Fibroblast of upper back skin (primary cell): ENCODE data around the gene ESRRB.

ENCODE experiments used
- DNase-seq: peaks from one replicate; pipeline ENCODE4 v3.0.0-alpha.2; 2013

The ESRRB gene

DNA sequence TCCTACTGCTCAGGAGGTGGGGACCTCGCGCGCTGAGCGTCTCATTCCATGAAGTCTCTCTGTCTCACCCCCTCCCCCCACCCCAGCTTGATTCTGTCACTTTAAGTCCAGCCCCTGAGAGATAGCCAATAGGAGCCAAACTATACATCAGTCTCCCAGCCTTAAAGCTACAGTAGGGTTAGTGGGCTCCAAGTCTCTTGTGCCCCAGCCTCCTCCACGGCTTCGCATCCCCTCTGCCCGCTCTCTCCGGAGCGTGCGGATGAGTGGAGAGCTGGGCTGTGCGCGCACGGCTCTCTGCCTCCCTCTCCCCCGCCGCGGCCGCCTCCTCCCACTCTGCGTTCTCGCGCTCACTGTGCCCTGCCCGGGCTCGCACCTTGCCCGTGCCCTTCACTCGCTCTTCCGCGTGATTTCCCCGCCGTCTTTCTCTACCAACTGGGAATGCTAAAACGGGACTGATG, at the start of gene ESRRB:
Gene ESRRB (plus strand): TSS at position 191 of the 458 bp plus-strand sequence. CDS start 265 bp downstream, at position 456.
- peak; percentile 14 for DNase-seq

DNA sequence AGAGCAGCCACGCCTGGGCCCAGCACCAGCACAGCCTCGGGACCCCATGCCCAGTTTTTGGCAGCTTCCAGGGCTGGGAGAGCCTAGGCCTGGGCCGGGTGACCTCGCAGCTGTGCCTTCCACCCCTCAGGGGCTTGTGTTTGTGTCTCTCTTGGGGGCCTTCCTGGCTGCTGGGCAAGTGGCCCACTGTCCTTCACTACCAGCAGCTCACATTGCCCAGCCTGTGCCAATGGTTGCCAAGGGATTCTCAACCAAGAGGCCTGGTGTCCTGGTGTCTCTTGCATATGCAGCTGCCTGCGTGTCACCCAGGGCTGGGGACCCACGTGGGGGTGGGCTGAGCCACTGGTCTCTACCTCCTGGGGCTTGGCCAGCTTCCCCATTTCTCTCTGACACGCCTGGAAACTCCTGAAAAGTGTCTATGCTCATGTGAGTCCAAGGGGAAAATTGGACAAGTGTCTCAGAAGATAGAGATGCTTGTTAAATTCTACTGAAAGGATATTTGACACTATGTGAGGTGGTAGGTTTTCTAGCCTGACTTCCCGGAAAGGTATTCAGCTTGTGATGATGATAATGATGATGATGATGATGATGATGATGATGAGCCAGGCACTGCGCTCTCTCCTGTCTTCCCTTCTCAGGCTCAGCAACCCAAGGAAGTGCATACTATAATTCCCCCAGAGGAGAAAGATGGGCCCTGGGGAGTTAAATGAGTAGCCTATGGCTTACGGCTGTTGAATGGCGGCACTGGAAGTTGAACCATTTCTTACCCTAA, 48.8 kb upstream of the ESRRB start:
- no peak for DNase-seq

DNA sequence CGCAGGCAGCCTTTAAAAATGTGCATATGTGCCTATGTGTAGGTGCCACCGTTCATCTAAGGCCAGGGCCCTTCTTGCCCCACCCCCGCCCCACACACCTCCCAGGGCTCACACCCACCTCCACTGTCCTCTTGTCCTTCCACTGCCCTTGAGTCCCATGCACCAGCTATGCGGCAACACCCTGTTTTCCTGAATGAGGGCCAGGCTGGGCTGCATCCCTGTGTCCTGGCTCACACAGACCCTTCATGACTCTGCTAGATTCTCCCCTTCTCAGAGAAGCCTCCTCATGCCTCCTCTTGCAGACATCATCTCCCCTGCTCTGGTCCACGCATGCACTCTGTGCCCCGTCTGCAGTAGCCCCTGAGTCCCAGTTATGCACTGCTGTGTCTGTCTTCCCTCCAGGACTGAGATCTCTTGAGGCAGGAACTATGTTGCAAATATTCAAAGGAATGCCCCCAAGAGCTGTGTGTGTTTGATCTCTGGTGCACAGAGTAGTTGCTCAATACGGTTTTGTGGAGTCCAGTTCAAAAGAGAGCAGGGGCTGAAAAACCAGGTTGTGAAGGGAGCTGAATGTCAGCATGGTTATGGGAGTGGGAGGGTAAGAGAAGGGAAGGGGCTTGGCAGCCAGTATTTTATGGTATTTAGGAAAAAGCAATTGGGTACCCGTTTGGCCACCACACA, 47.3 kb upstream of the ESRRB start:
- no peak for DNase-seq

DNA sequence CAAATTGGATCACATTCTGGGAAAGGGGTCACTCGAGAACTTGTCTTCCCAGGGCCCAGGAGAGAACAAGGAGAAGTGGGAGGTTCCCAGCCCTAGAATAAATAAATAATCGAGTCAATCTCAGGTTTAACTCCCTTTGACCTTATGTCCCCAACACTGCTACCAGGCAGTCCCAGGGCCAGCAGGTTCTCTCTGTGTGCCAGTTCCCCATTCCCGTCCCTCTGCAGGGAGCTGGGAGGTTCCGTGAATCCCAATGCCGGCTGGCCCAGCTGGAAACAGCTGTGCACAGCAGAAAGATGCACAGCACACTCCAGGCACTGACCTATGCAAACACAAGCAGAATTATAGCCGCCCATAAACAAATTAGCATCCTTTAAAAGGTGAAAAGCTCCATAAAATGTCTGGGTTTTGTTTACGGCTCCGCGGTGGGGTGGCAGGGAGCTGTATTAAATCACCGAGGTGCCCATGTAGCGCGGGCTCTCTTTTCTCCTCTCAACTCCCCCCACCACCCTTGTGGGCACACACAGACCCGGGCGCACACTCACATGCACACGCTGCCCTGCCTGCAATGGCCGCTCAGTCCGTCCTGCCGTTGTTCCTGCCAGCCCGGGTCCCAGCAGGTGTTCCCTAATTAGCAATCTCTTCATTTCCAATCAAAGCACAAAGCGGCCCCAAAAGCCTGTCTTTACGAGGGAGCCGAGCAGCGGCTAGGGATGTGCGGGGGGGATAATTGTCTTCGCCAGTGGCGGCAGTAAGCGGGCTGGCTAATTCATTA, 46.6 kb upstream of the ESRRB start:
- DNase-seq: no peak

DNA sequence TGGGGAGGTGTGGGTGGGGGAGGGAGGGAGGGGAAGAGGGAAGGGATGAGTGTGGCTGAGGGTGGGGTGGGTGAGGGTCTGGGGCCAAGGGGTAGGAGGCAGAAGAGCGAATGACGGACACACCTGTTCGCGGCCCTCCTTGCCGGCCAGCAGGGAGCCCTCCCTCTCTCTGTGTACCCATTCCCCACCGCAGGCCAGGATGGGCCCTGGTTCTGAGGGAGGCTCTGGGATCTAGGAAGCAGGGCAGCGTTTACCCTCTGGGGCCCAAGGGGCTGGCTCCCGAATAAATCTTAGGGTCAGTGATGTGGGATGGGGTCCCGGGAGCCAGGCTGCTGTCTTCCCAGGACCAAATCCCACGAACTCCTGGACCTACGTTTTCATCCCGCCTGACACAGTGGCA, 46.0 kb upstream of the ESRRB start:
- DNase-seq: no peak

DNA sequence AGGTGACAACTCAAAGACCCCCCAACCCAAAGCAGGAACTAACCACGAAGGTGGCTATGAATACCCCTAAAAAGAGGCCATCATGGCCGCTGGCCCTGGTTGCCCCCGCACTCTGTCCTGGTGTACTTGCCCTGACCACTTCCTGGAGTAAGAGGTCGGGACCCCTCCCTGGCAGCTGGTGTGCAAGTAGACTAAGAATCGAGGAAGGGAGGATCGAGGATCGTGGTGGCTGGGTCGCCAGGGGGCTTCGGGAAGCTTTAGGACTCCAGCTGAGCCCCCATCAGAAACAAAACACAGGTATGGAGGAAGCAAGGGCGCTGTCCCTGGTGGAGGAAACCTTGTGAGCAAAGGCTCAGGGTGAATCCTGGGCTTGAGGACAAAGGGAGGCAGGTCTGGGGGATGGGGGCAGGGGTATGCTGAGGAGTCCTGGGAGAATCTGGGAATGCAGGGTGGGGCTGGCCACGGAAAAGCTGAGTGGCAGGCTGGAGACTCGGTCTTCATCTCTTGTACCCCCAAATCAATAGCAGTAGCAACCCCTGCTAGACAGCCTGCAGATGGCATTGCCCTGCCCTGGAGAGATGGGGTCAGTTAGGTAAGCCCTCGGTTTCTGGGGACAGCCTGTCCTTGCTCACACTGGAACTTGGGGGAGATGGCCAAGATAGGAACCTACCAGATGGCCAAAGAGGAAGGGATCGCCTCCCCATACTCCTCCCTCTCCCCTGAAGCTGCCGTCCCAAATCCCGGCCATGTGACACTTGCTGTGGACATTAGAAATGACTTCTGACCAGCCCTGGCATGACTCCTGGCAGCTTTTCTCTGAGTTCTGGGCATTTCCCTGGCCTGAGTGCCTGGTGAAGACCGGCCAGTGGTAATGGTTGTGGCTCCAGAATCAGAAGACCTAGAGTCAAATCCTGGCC, 45.3 kb upstream of the ESRRB start:
- no peak for DNase-seq

DNA sequence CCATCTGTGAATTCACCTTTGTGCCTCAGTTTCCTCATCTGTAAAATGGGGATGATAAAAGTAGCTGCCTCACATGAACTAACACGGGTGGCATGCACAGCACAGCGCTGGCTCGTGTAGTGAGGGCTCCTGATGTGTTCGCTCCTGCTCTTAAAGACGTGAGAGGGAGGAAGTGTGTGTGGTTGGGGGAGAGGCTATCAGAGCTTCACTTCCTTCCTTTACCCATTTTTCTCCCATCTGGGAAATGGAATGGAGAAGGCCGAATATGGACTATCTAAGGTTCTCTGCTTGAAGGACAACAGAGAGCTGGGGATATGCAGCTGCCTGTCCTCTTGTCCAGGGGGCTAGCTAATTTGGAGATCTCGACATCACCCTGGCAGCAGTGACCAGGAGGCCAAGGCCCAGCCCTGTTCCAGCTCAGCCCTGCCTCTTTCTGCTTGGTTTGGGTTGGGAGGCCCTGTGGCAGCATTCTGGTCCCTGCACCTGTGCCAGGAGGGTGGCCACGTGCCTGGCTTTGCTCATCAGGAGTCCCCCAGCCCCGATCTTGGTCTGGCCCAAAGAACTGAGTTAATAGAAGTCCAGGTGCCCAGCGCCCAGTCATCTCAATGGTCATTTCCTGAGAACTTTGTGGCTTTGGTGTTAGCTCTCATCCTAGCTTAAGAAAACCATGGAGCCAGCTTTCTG, 44.5 kb upstream of the ESRRB start:
- DNase-seq: no peak

DNA sequence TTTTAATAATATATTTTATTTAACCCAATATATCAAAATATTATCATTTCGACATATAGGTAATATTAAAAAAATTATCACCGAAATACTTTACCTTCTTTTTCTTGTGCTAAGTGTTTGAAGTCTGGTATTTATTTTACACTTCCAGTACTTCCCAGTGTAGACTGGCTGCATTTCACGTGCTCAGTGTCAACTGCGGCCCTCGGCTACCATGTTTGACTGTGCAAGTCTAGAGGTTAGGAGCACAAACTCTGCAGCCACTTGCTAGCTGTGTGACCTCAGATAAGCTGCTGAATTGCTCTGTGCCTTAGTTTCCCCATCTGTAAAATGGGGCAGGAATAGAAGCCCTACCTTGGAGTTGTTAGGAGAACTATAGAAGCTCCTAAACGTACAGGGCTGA, 42.3 kb upstream of the ESRRB start:
- DNase-seq: no peak

DNA sequence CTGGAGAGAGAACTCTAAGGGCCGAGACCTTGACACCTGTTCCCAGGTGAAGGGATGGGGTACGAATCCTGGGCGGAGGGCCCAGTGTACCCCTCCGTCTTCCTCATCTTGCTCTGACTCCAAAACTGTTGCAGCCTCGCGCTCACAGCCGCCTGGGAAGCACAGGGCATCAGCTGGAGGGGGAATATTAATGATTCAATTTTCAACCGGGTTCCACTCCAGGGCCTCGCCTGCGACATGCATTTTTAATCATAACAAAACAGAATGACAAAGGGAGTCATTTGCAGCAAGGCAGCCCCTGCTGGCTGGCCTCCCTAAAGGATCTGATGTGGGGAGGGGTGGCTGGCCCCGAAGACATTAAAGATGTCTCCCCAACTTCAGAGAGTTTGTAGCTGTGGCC, 41.6 kb upstream of the ESRRB start:
- DNase-seq: no peak

DNA sequence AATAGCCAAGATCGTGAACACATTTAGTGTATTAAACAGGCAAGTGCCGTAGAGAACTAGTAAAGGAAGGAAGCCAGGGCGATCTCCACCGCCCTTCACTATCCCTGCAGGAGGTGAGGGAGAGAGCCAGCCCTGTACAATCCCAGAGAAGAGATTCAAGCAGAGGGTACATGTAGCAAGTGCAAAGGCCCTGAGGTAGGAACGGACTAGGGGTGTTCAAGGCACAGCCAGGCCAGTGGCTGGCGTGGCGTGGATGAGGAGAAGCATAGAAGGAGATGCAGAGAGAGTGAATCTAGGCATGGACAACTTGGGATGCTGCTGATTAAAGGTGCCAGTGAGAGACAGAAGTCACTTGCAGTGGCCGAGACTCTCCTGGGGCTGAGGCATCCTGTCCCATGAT, 39.1 kb upstream of the ESRRB start:
- DNase-seq: no peak

DNA sequence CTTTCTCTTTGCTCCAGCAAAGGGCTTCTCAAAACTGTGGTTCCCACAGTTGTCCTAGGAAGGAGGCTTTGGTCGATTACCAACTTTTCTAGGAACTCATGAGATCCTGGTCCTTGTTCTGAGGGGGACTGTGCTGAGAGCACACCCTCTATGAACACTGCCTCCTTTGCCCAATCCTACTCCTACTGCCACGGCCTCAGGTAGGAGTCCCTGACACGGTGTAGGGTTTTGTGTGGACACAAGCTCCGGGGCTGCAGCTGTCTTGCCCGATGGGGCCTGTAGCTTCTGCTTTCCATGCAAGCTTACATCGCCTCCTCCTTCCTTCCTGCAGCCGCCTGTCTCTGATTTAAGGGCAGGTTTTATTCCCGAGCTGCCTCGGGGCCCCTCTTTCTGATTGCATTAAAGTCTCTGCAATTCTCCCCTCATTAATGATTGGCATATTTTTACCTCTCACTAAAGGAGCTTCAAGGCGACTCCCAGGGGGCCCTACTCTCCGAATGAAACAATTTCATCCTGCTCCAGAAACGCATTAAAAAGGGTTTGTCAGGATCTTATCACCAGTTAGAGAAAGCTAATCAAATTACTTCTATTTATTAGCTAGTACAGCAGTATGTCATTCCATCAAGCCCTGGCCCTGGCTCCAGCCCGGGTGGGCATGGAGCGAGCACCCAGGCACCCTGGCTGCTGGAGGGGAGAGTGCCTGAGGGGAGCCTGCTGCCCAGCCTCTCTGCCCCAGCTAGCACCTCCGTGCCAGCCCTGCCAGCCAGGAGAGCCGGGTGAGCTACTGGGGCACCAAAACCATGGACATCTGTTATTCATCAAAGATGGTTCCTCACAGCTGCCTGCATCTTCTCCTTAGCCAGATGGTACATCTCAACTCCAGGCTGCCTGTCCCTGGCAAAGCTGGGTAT, 38.0 kb upstream of the ESRRB start:
- no peak for DNase-seq

DNA sequence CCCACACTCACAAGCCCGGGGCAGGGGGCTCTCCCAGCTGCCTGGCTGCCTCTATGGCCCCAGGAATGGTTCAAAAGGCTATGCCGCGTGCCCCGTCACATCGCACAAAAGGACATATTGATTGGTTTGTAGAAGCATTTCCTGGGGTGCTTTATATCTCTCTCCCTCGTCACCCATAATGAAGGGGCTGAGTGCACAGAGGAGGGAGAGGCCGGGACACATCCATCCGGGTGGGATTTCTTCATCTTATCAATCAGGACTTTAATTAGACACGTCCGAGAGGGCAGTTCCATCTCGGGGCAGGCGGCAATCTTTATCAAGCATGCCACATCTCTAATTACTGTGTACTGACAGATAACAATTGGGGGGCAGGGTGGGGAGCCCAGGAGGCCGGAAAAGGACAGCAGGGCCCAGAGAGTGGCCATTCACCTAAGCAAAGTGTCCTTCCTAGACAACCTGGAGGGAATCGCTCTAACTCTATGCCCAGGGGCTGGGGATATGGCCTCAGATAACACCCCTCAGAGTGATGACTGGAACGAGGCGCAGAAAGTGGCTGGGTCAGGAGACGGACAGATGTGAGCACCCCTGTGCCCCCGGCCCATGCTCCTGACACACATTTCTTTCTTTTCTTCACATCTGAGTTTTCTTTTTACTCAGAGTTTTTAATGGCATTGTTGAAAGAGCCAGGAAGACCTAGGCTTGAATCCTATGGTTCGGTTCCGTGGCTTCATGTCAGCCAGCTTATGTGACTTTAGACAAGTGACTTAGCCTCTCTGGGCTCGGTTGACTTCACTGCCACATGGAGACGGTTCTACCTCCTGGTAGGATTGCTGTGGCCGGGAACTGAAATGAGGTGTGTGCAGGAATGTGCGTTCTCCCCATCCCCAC, 36.0 kb upstream of the ESRRB start:
- no peak for DNase-seq

DNA sequence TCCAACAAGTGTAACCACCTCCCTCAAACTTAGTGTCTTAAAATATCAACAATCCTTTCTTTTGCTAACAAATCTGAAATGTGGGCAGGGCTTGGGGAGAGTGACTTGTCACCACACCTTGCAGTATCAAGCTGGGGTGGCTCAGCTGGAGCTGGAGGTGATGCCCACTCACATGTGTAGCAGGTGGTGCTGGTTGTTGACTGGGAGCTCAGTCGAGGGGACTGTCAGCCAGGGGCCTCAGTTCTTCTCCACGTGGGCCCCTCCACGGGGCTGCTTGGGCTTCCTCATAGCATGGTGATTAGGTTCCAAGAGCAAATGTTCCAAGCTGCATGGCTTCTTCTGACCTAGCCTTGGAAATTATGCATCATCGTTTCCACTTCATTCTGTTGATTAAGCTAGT, 32.6 kb upstream of the ESRRB start:
- DNase-seq: no peak

DNA sequence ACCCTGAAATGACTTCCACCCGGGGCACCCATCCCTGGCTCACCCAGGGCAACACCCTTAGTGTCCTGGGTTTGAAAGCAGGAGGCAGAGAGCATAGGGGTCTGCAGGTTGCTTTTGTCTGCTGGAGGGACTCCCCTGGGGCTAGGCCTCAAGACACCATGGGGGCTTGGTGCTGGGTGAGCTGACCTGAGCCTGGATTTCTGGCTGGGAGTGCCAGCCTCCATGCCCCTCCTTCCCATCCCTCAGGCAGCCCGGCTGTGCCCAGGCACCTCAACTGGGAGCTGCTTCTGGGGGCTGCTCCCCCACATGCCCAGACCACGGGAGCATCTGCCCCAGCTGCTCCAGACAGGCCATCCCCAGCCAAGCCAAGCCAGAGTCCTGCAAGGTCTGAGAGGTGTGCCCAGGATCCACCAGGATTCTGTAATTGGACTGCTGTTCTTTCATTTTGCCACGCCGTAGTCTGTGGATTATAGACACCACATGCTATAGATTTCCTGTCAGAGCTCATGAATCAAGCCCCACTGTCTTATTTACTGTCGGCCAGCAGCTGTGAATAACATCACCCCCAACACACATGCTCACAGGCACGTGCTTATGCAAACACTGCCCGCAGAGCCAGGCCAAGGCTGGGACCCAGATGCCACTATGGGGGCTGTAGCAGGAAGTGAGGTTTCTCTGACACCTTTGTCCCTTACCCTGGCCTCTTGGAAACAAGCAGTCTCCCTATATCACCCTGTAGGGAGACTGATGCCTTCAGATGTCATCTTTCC, 29.4 kb upstream of the ESRRB start:
- DNase-seq: peak; percentile 36

DNA sequence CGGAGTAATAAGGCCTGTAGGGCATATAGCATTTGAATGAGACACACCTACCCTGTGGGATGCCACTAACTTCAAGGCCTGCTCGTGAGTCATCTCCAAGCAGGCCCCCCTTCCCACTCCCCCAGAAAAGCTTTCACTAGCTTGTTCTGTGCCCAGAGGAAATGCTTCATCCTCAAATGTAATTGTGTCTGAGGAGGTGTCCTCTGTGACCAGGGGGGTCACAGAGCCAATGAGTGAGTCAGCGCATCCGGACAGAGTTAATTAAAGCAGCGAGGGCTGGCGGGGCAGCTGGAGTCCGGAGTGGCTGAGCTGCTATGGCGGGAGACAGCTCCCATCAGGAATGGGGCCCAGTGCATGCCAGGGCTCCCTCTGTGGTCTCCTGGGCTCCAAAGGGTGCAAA, 27.0 kb upstream of the ESRRB start:
- peak; percentile 66 for DNase-seq

DNA sequence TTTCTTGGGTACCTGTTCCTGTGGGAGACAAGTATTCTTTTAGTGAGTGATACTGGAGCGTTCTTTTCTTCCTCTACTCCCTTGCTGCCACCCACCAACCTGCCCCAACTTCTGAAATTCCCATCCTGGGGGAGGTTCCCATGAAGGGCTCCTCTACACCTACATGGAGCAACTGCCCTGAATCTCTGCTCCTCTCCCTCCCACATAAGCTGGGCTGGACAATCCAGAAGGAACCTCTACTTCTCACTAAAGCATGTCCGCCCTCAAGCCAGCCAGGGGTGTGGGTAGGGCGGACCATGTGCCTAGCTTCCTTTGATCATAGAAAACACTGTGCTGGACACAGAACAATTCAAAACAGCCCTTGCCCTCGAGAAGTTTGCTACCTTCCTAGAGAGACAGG, 25.9 kb upstream of the ESRRB start:
- DNase-seq: no peak

DNA sequence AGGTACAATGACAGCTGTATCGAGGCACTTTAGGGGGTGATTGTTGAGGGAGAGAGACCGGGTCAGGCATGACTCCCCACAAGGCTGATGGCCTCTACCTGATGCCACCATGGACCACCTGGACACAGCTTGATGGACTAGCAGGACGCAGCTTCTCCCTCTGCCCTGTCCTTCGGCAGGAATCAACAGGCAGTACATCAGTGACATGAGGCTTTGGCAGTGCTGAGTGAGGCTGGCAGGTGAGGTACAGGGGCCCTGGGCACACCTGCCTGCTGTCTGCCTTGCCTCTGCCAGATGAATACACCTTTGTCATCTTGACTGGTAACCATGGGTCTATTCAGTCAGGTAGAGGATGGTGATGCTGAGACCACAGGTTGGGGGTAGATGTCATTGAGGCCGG, 25.3 kb upstream of the ESRRB start:
- no peak for DNase-seq

DNA sequence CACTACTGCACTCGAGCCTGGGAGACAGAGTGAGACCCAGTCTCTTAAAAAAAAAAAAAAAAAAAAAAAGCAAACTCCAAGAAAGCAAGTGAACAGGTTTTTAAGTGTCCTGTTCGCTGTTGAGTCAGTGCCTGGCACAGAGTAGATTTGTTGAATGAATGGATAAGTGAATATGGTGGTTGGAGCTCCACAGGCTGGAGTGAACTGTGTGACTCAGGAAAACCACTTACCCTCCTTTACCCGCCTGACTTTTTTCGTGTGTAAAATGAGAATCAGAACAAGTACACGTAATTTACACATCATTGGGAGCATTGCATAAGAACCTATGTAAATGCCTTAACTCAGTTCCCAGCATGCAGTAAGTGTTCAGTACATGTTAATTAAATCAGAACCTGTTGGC, 24.0 kb upstream of the ESRRB start:
- no peak for DNase-seq
